Left renal pelvis (tissue), 4 donors: ENCODE measurements around the gene FZD7. TPM values are rescaled to one million over a fixed set of nuclear protein-coding genes. Genes with fewer than 3 reads are reported as not detected.

Experiments
- DNase-seq, 4 donors: peaks; one replicate each; pipeline ENCODE4 v3.0.0-alpha.2; 2013; ENCODE audit warnings: low read depth in 4 of 4, low spot score in 3 of 4
- polyA plus RNA-seq, 4 donors: library from polyadenylated mRNA; unstranded; fragments of 120-200 nt; gene quantifications; one replicate each; pipeline ENCODE4 v1.2.1, GENCODE V29; 2013; ENCODE audit not compliant: insufficient read length in 4 of 4

Gene FZD7
- 100 to 1,000 TPM in 1 of 4 donors, 10 to 100 TPM in 3; 63.2 to 131 (median 78.7) TPM for polyA plus RNA-seq

DNA sequence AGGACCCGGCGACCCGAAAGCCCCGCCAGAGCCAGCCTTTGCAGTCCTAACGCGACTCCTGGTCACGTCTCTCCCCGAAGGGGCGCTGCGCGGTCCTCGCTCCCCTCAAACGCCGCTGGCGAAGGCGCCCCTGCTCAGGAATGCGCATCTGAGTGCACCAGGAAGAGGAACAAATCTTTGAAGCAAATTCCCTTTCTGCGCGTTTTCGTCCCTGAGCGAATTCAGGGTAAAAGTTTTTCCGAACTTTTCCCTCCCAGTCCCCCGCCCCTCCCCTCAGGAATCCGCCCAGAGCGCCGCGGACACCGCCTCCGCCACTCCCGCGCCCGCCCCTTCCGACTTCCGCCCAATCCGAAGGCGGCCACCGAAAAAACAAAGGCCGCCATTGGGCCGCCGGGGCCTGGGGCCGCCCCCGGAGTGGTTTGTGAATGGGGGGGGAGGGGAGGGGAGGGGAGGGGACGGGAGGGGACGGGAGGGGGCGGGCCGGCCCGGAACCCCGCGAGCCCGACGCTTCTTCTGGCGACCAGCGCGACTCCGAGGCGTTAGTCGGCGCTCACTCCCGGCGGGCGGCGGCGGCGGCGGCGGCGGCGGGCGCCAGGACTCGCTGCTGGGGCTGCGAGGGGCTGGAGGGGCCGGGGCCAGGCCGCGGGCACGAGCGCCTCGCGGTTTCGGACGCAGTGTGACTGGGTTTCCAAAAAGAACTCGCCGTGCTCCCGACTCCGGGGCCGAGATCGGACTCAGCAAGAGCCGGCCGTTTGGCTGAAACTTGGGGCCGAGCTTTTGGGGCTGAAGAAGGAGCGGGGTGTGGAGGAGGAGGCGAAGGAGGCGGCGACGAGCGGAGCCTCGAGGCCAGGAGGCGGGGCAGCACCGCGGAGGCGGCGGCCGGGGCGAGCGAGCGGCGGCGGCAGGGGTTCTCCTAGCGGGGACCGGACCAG, at the start of gene FZD7:
Gene FZD7, plus strand, starts transcription at position 539 of the 932 bp plus-strand sequence. CDS start 793 bp downstream, outside the sequence.
- peak; percentile 83 to 93 (median 90) for DNase-seq

DNA sequence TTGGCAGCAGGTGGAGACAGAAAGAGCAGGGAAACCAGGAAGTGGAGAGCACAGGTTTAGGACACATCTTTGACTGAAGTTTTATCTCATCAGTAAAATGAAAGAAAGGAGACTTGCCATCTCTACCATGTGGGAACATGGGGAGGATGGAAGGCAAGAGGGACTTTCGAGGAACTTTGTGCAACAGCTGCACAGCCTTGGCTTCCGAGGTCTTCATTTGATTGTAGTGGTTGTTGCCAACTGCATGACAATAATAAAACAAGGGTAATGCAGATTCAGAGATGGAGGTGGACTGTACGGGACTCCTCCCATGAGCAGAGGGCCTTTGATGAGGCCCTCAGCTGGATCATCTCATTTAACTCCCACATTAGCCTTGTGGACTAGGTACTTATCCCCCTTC, 49.3 kb upstream of the FZD7 start:
- no peak for DNase-seq

GRCh38 chr2:201984800-201985525, 48.7 kb upstream of the FZD7 start:
- DNase-seq: no peak

DNA sequence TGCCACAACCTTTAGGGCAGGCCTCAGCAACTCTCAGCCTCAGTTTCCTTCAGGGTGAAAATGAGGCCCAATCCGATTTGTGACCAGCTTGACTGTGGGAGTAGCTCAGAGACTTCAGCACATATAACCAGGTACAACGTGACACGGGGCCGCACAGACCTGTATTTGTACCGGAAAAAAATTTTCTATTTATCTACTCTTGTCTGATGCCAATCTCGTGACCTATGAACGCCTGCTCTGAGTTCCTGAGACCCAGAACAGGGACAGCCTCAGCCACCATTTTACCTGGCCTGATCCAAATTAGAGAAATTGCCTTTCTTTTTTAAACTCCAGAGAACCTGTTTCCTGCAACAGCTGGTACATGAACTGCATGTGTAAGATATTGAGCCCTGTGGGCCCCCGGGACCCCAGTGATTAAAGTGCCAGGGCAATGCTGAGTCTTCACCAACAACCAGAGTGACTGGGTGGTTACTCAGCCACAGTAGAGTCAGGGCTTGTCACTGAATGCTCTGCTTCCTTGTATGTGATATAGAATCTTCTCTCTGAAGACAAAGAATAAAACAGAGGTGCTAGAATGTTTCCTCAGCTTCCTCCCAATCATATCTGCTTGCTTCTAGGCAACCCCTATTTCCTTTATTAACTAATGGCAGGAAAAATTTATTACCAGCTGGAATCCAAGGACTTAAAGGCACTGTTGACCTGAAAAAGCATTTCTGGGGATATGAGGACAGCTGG, 47.8 kb upstream of the FZD7 start:
- DNase-seq: no peak

DNA sequence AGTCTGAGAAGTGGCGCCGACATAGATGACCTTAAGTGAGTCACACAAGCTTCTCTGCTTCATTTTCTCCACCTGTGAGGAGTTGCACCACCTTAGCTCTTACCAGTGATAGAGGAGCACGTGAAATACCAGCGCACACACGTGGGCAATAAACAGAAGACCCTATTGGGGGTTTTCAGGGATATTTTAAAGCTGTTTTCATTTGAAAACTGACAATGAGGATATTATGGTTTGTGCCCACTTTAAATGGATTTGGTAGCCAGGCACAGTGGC, 47.3 kb upstream of the FZD7 start:
- DNase-seq: no peak

DNA sequence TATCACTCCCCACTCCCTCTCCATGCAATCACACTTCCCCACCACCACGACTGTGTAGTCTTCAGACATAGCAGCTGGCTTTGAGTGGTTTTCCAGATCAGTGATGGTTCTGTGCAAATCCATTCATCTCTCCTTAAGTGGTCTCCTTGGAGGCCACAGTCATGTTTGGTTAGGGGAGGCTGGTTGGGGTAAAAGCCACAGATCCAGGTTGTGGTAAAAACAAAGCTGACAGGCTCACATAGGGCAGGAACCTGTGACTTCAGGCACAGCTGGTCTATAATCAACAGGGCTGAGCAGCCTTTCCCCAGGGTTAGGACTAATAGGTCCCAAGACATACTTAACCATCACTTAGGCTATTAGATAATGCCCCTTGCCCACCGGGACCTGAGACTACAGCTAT, 46.2 kb upstream of the FZD7 start:
- no peak for DNase-seq

GRCh38 chr2:201990069-201990468, 43.6 kb upstream of the FZD7 start:
- DNase-seq: no peak

DNA sequence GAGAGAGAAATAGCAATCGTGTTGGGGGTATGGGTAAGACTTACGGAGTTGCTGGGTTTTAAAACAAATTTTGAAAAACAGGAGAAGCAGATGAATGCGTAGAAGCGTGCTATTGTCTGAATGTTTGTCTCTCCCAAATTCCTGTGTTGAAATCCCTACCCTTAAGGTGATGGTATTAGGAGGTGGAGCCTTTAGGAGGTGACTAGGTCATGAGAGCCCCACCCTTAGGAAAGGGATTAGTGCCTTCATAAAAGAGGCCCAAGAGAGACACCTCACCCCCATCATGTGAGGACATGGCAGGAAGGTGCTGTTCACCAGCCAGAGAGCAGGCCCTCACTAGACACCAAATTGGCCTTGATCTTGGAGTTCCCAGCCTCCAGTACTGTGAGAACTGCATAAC, 40.7 kb upstream of the FZD7 start:
- no peak for DNase-seq

- DNase-seq: no peak
Measured at GRCh38 chr2:201994973-201995638, 38.5 kb upstream of the FZD7 start.

DNA sequence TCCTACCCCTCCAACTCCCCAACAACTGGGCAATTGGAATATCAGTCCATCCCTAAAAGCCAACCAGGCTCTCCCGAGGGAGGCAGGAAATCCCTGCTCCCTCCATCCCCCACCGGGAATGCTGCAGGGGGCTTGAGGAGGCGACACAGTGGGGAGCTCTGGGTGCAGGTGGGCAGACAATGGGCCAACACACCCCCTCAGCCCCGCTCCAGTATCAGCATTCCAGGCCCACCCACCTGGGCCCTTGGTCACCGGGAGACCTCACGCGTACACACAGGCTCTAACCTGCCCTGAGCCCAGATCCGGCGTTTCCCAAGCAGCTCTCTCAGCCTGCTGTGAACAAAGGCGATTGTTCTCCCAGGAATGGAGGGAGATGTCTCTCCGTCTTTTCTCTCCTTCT, 37.6 kb upstream of the FZD7 start:
- DNase-seq: no peak

GRCh38 chr2:201996679-201997314, 36.9 kb upstream of the FZD7 start:
- no peak for DNase-seq

DNA sequence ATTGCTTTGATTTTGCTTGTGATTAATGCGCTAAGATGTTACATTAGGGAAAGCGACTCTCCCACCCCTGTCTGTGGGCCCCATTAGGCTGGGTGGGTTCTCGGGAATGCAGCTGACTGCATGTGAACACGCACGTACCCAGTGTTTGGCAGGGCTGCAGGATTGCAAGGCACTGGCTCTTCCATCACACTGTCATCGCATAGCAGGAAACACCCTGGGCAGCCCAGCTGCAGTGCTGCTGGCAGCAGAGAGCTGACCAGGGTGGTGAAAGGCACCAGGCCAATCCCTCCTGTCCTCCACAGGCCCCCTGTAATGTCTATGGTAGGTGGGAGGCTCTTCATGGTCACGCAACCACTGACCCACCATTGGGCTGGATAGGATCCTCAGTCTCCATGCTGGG, 34.4 kb upstream of the FZD7 start:
- no peak for DNase-seq

- DNase-seq: no peak
Measured at GRCh38 chr2:202001826-202002225, 31.8 kb upstream of the FZD7 start.

DNA sequence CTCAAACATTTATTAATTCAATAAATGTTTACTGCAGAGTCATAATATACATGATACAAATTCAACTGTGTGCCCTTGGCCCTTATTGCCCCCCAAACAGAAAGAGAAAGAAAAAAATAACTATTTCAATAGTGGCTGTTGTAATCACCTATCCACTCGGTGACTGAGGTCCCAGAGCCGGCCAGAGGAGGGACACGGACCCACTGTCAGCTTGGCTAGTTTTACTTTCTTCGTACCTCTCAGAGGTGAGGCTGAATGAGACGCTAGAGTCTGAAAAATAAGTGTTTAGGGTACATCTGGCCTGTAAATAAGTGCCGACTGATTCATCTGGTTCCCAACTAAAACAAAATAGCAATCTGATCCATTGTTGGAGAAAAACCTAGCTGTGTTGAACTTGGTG, 31.3 kb upstream of the FZD7 start:
- DNase-seq: no peak

DNA sequence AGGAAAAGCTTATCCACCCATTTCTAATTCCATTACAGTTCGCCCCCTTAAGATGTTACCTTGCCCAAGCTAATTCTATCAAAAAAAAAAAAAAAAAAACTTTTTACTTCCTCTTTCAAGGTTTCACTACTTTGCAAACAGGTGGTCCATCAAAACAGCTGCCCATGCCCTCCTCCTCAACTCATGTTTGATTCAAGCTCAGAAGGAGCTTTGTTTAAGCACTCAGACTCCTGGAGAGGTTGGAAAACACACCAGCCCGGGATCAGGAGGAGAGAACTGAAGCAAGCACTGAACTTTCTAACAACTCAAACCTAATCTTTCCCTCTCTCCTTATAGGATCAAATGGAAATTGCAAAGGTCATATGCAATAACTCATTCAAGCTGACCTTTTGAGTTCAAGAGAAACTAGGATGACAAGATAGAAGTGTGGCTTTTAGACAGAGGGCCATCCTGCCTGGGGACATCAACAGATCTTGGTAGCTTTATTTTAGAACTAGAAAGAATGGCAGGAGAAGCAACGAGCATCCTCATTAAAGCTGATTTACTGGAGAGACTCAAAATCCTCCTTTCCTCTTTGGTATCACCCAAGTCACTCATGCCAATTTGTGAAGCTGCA, 28.3 kb upstream of the FZD7 start:
- no peak for DNase-seq

DNA sequence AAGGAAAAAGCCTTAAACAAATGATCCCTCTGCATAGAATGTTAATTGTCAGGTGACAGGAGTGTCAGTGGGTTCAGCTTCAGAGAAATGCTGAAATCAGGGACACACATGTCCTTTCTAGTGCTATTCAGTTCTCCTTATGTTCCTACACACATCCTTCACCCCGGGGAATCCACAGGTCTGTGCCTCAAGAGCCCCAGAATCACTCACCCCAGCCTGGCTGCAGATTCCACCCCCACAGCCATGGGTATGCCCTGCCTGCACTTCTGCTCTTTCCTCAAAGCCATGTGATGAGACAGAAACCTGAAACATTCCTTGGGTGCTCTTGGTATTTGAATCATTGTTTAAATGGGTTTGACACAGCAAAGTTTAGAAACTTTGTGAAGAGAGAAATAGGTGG, 27.4 kb upstream of the FZD7 start:
- no peak for DNase-seq

DNA sequence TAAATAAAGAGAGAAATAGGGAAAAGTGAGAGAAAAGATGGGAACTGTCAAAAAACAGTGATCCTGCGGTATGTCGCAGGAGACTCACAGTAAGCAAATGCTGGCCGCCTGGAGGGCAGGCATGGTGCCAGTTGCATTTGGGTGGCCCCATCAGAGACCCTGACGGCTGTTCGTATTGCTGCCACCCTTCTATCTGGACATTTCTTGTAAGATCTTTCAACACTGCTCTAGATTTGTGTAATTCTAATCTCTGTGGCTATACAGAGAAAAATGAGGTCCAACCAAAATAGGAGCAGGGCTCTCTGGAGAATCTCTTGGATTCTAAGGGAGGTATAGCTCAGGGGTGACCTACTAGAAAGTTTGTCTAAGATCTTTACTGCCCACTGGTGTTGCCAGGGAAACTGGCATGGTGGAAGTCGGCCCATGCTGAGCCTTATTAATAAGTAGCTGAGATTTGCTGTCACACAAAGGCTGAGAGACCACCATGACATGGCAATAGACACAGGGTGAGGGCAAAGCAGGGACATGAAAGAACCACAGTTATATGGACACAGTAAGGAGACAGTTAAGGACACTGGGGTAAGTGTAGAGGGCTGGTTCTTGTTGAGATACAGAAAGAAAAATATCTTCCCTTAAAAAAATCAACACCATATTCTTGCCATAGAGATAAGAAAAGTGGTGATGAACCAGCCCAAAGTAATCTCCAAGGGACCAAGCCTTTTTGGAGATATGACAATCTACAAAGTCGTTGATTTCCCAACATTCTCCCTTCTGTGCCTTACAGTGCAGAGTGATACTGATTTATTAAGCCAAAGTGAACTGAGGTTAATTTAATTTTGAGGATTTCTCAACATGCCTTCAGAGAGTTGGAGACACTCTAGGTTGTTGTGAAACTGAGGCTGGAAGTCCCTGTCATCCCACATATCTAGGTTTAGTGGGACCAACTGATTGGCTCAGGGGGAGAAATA, 26.4 kb upstream of the FZD7 start:
- DNase-seq: no peak

GRCh38 chr2:202007983-202008354, 25.7 kb upstream of the FZD7 start:
- no peak for DNase-seq

GRCh38 chr2:202009019-202009481, 24.6 kb upstream of the FZD7 start:
- DNase-seq: no peak
